Endothelial cell of umbilical vein (primary cell): ENCODE results near the gene UBTD1. TPM values are rescaled to one million over a fixed set of nuclear protein-coding genes. Genes with fewer than 3 reads are reported as not detected.

Source experiments
- BruUV-seq: library from RNA; stranded (reverse); fragments of 400-500 nt; replicated peaks from 2 replicates; lab custom pipeline; 2021; lab: Mats Ljungman, UMichigan
- CTCF ChIA-PET: fragments of 300-600, 350-600 bp; sonication (Branson Sonifier 250); formaldehyde crosslinking; loops from one replicate; lab custom pipeline; 2021; ENCODE audit warnings: antibody characterized with exemption, inconsistent platforms; lab: Charles Lee
- POLR2A ChIA-PET: fragments of 300-600, 350-600 bp; sonication (Branson Sonifier 250); formaldehyde crosslinking; loops from one replicate; lab custom pipeline; 2021; ENCODE audit warnings: antibody characterized with exemption, inconsistent platforms; lab: Charles Lee
- DNase-seq: peaks from one replicate; pipeline ENCODE4 v3.0.0-alpha.2; 2011; ENCODE audit warnings: low read depth, low spot score
- FAIRE-seq: peaks from 2 replicates; lab custom pipeline; 2011; peaks lifted over from hg19 to GRCh38; lab: Jason Lieb, UNC
- H2AFZ ChIP-seq: 2 replicates; pipeline ENCODE4 v1.6.0; 2012; ENCODE audit warnings: low read depth, low read length, control low read depth, inconsistent platforms
- H3K27ac ChIP-seq: 2 replicates; pipeline ENCODE4 v1.5.1; 2011; ENCODE audit warnings: low read depth, mild to moderate bottlenecking, control low read depth, low read length, moderate library complexity; ENCODE audit not compliant: insufficient read depth
- H3K27me3 ChIP-seq, 2 experiments: 2 replicates each; pipeline versions ENCODE4 v1.6.0 to v1.6.1; 2011; ENCODE audit warnings: low read length in 2 of 2, mixed read lengths in 1 of 2; ENCODE audit not compliant: control insufficient read depth in 2 of 2, insufficient read depth in 2 of 2
- H3K36me3 ChIP-seq, 2 experiments: 2 replicates in 1 of 2; 3 replicates in 1 of 2; pipeline ENCODE4 v1.5.1; 2011; ENCODE audit warnings: low read length in 2 of 2, mild to moderate bottlenecking in 1 of 2, moderate library complexity in 1 of 2; ENCODE audit not compliant: control insufficient read depth in 2 of 2, insufficient read depth in 2 of 2; ENCODE audit errors: extremely low read depth in 1 of 2
- H3K4me1 ChIP-seq: 3 replicates; pipeline ENCODE4 v1.5.1; 2011; ENCODE audit warnings: mild to moderate bottlenecking, low read length; ENCODE audit not compliant: control insufficient read depth, insufficient read depth; ENCODE audit errors: extremely low read depth
- H3K4me2 ChIP-seq: 2 replicates; pipeline ENCODE4 v1.6.1; 2011; ENCODE audit warnings: low read length, control low read depth, mixed read lengths; ENCODE audit not compliant: insufficient read depth
- H3K4me3 ChIP-seq, 3 experiments: fragments of 200-600 bp in 1 of 3; sonication (generic), shearing (Covaris generic) in 1 of 3; replicated peaks in 1 of 3; 2 replicates each; pipeline ENCODE4 v1.5.1; 2011 to 2016; ENCODE audit warnings: control low read depth in 3 of 3, low read length in 3 of 3, mild to moderate bottlenecking in 2 of 3, inconsistent platforms in 1 of 3, low read depth in 1 of 3, moderate library complexity in 1 of 3; ENCODE audit not compliant: insufficient read depth in 1 of 3
- H3K79me2 ChIP-seq: 2 replicates; pipeline ENCODE4 v1.6.0; 2012; ENCODE audit warnings: low read length, inconsistent platforms; ENCODE audit not compliant: control insufficient read depth, insufficient read depth
- H3K9ac ChIP-seq: replicated peaks from 2 replicates; pipeline ENCODE3; 2011; ENCODE audit warnings: low read length, control low read depth; ENCODE audit not compliant: insufficient read depth; ENCODE audit errors: extremely low read depth
- H3K9me1 ChIP-seq: replicated peaks from 3 replicates; pipeline ENCODE4 v1.6.0; 2011; ENCODE audit warnings: mild to moderate bottlenecking, low read length; ENCODE audit not compliant: control insufficient read depth, insufficient read depth; ENCODE audit errors: extremely low read depth
- H3K9me3 ChIP-seq: replicated peaks from 2 replicates; pipeline ENCODE4 v1.5.1; 2012; ENCODE audit warnings: low read length, inconsistent platforms; ENCODE audit not compliant: control insufficient read depth, insufficient read depth
- H4K20me1 ChIP-seq: replicated peaks from 2 replicates; pipeline ENCODE3; 2011; ENCODE audit warnings: mild to moderate bottlenecking, low read length; ENCODE audit not compliant: control insufficient read depth, insufficient read depth; ENCODE audit errors: extremely low read depth
- CTCF ChIP-seq, 2 donors: IDR thresholded peaks; 1 replicate in 1 of 2; 2 replicates in 1 of 2; pipeline ENCODE4 v1.5.1; 2011; ENCODE audit warnings: low read length in 2 of 2, mild to moderate bottlenecking in 2 of 2, moderate library complexity in 2 of 2, control low read depth in 1 of 2, inconsistent platforms in 1 of 2, low read depth in 1 of 2; ENCODE audit not compliant: insufficient read depth in 1 of 2; ENCODE audit errors: extremely low read depth in 1 of 2
- FOS ChIP-seq: IDR thresholded peaks from 2 replicates; pipeline ENCODE4 v1.6.1; 2011; ENCODE audit warnings: mild to moderate bottlenecking, low read length, moderate library complexity, borderline replicate concordance; ENCODE audit not compliant: insufficient read depth
- GATA2 ChIP-seq: IDR thresholded peaks from 2 replicates; pipeline ENCODE4 v1.7.0; 2011; ENCODE audit warnings: low read depth, mild to moderate bottlenecking, moderate library complexity, mixed read lengths, low read length; ENCODE audit not compliant: insufficient read length, insufficient read depth
- MYC ChIP-seq: IDR thresholded peaks from one replicate; pipeline ENCODE4 v1.6.1; 2011; ENCODE audit warnings: mild to moderate bottlenecking, low read depth, low read length
- POLR2A ChIP-seq: IDR thresholded peaks from 2 replicates; pipeline ENCODE4 v1.6.1; 2012; ENCODE audit warnings: low read depth, mild to moderate bottlenecking, control low read depth, low read length
- dilution Hi-C: fragments of 300-500 bp; cut with MboI; formaldehyde crosslinking; loops from one replicate; pipeline ENCODE4 v1.15.0; 2019; ENCODE audit warnings: low sequenced_read_pairs; ENCODE audit not compliant: extremely low pct_ligation_motif_present
- intact Hi-C: fragments of 100-400 bp; cut with micrococcal nuclease; formaldehyde crosslinking; loops from one replicate; pipeline ENCODE4 v1.10.0; 2022
- polyA plus RNA-seq, 4 experiments: library from polyadenylated mRNA; depleted of rRNA in 3 of 4; stranded (reverse) in 3 of 4; unstranded in 1 of 4; fragments of >200 nt; gene quantifications; 2 replicates each; pipeline versions ENCODE4 v1.2.1 to v1.2.3, GENCODE V29; 2011 to 2012; ENCODE audit warnings: missing spikeins in 1 of 4
- total RNA-seq: library from RNA; stranded (reverse); gene quantifications from 2 replicates; pipeline ENCODE4 v1.2.3, GENCODE V29; 2021

UBTD1 gene
- total and polyA plus RNA-seq, 2 donors (not counting 3 experiments of a cell fraction or from before 2014, with no cell fraction given), result 42.6 to 63.7 TPM

DNA sequence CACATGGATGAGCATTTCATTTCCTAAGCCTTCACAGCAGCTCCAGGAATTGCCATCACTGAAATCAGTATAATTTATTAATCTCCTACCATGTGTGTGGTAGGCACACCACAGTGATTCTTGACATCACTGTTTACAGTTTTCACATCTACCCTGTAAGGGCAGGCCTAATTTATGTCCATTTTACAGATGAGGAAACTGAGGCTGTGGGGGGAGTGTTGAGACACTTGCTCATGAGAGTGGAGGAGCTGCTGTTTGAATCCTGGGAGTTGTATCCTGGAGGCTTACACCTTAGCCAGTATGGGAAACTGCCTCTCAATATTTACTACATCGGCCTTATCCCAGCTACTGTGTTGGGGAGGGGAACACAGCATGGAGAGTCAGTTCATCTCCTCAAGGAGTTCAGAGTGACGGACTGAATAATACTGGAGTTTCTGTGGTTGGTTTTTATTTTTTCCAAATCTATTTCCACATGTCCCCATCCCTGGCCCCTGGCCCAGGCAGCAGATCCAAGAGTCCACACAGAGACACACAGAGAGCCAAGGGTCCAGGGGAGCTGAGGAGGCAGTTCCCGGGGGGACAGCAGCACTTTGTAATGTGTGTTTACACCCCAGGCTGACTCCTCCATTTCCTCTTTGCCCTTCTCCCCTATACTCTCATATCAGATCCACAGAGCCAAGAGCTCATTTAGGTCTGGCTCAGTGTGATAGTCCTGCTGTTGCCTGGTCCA, 13.2 kb downstream of the UBTD1 start:
- TF ChIP-seq POLR2A (no peak), CTCF (IDR thresholded peaks at IDR 0.05; ENCODE audit: extremely low read depth in 1 of 2, insufficient read depth in 1 of 2, low read depth in 1 of 2, low read length in 2 of 2) (no peak), FOS (no peak), MYC (no peak)
- Histone ChIP-seq H3K79me2 (peaks cover 27% of the 10 kb centered on the region), H3K4me3 (no peak overlapping the region), H3K9me1 (no peaks in the 10 kb centered on the region), H3K9me3 (no peaks in the 10 kb centered on the region), H3K36me3 (no peaks in the 10 kb centered on the region), H3K4me1 (peaks cover 9% of the 10 kb centered on the region), H3K27ac (no peak overlapping the region), H3K27me3 (no peaks in the 10 kb centered on the region), H3K4me2 (no peak overlapping the region), H4K20me1 (peaks cover 2% of the 10 kb centered on the region), H3K9ac (no peak overlapping the region), H2AFZ (no peak overlapping the region)
- DNase-seq (no peak), FAIRE-seq (no peak)
- POLR2A ChIA-PET, result no interaction called here
- dilution Hi-C loops (no loop called here), intact Hi-C loops (no loop called here)
- BruUV-seq, result no TSS peak
- CTCF ChIA-PET, result interaction anchor here (1.1 to 1.9 kb wide), 3 partner anchors 12 to 22 kb away, joined by 3 to 7 read pairs (median 4); partner anchors contain the start of genes MMS19 and UBTD1

- BruUV-seq, result no TSS peak
- peaks cover 2% of the 10 kb centered on the region for H4K20me1 ChIP-seq
Measured at GRCh38 chr10:97512993-97513392, 14.3 kb downstream of the UBTD1 start.

More at GRCh38 chr10:97512993-97513392, 14.3 kb downstream of the UBTD1 start:
- no peak for FAIRE-seq
- Histone ChIP-seq H3K9ac (no peak overlapping the region), H3K9me1 (no peaks in the 10 kb centered on the region), H3K36me3 (no peaks in the 10 kb centered on the region), H3K4me3 (no peak overlapping the region), H3K27me3 (no peaks in the 10 kb centered on the region), H3K27ac (no peak overlapping the region), H3K4me2 (no peak overlapping the region), H3K9me3 (no peaks in the 10 kb centered on the region), H3K79me2 (peaks cover 22% of the 10 kb centered on the region), H3K4me1 (peaks cover 20% of the 10 kb centered on the region), H2AFZ (no peak overlapping the region)
- DNase-seq, result no peak
- intact Hi-C loops (no loop called here), dilution Hi-C loops (no loop called here)
- ChIA-PET CTCF (interaction anchor here (1.7 to 1.9 kb wide), 2 partner anchors 13 to 21 kb away, joined by 4 to 7 read pairs; no protein-coding TSS in a partner anchor), POLR2A (no interaction called here)
- no peak for TF ChIP-seq GATA2
